ENCODE results near the gene PSMD2. TPM values are rescaled to one million over a fixed set of nuclear protein-coding genes. Genes with fewer than 3 reads are reported as not detected.
"Not testable (repeated sequence)": the region's sequence is repeated elsewhere in the genome, so short reads cannot be mapped to it uniquely, and the experiment has no call there.

PSMD2 gene
- total and polyA plus RNA-seq, 10 of the 15 experiments (the other 5 are each of a cell fraction or from before 2014, with no cell fraction given) = 103 to 515 (median 197) TPM

GRCh38 chr3:184262764-184263179 lies 36.3 kb upstream of the PSMD2 start (continued):
- no peak for TF ChIP-seq RAD51 (IDR thresholded peaks at IDR 0.05)
- TF ChIP-seq CBX5 (IDR thresholded peaks at IDR 0.05; ENCODE audit: low read depth) = no peak
- TF ChIP-seq FOXM1 (IDR thresholded peaks at IDR 0.05; ENCODE audit: low read depth, low read length) = no peak
- no peak for TF ChIP-seq CREB1 (IDR thresholded peaks at IDR 0.05; ENCODE audit: low read depth)
- no peak for TF ChIP-seq USF2 (IDR thresholded peaks at IDR 0.05; ENCODE audit: borderline replicate concordance, low read depth, low read length)
- TF ChIP-seq NRF1 (conservative IDR thresholded peaks at IDR 0.05; ENCODE audit: low read depth, low read length) = no peak

- BruUV-seq (replicated peaks); SMC1A ChIA-PET (ENCODE audit: uncharacterized antibody, unreplicated experiment); intact Hi-C loops (cut with micrococcal nuclease; ENCODE audit: unreplicated experiment); H3K4me2 ChIP-seq (ENCODE audit: control insufficient read depth, insufficient read depth); H3K9me3 ChIP-seq (replicated peaks; ENCODE audit: control insufficient read depth, insufficient read depth, low read length); H4K20me1 ChIP-seq (ENCODE audit: control insufficient read depth, insufficient read depth); H3K9ac ChIP-seq (ENCODE audit: control insufficient read depth, insufficient read depth, low read length); H3K36me3 ChIP-seq (ENCODE audit: control insufficient read depth in 2 of 2, insufficient read depth in 2 of 2, low read length in 1 of 2); H3K79me2 ChIP-seq (ENCODE audit: control insufficient read depth, insufficient read depth, low read length); POLR2A ChIA-PET; in situ Hi-C loops (cut with MboI); RAD21 ChIA-PET (ENCODE audit: unreplicated experiment); H3K27me3 ChIP-seq (replicated peaks in 1 of 2; ENCODE audit: control insufficient read depth in 2 of 2, insufficient read depth in 2 of 2, low read length in 1 of 2); H3K4me3 ChIP-seq; ATAC-seq; FAIRE-seq; H3K27ac ChIP-seq (ENCODE audit: control insufficient read depth, insufficient read depth); H3K4me1 ChIP-seq (ENCODE audit: control insufficient read depth, insufficient read depth, low read length); H2AFZ ChIP-seq (ENCODE audit: control insufficient read depth, low read depth, low read length); DNase-seq (ENCODE audit: low read depth, low spot score): not testable (repeated sequence)
- CTCF ChIA-PET = interaction anchor here (3.3 kb wide), 1 partner anchor 17 kb away, joined by 15 read pairs; the partner anchor contains the start of gene EEF1AKMT4
- 92% methylated on average over 1 of the region's 1 CpG for WGBS (ENCODE audit: insufficient coverage, insufficient replicate concordance, low lambda C conversion rate, missing lambda C conversion rate)
Measured at GRCh38 chr3:184267249-184267648, 31.8 kb upstream of the PSMD2 start.

Measured in GM12878 (cell line).